Esophagus squamous epithelium (tissue), 5 donors: ENCODE data around the gene ANKZF1. TPM values are rescaled to one million over a fixed set of nuclear protein-coding genes. Genes with fewer than 3 reads are reported as not detected.

ENCODE experiments used
- DNase-seq: peaks from one replicate; lab custom pipeline; 2025; lab: John Stamatoyannopoulos, UW
- H3K27ac ChIP-seq, 4 donors: fragments of 200-600 bp; sonication (generic); one replicate each; pipeline ENCODE4 v1.5.1; 2016 to 2019; ENCODE audit warnings: mild to moderate bottlenecking in 1 of 4
- H3K27me3 ChIP-seq, 4 donors: fragments of 200-600 bp; sonication (generic); 1 replicate in 3 of 4; 2 replicates in 1 of 4; pipeline versions ENCODE4 v1.5.1 to v1.6.0; 2017 to 2021; ENCODE audit warnings: antibody characterized with exemption in 1 of 4
- H3K36me3 ChIP-seq, 3 donors: fragments of 200-600 bp; sonication (generic); one replicate each; pipeline ENCODE4 v1.5.1; 2016 to 2019
- H3K4me1 ChIP-seq, 3 donors: fragments of 200-600 bp; sonication (generic); one replicate each; pipeline ENCODE4 v1.5.1; 2017 to 2019
- H3K4me3 ChIP-seq, 4 donors: fragments of 200-600 bp; sonication (generic); 1 replicate in 3 of 4; 2 replicates in 1 of 4; pipeline ENCODE4 v1.5.1; 2016 to 2019; ENCODE audit warnings: mild to moderate bottlenecking in 2 of 4, moderate library complexity in 1 of 4
- H3K9me3 ChIP-seq, 3 donors: fragments of 200-600 bp; sonication (generic); one replicate each; pipeline ENCODE4 v1.5.1; 2016 to 2019
- POLR2A ChIP-seq, 4 donors: fragments of 450-650 bp; IDR thresholded peaks; one replicate each; pipeline ENCODE4 v1.6.1; 2017; ENCODE audit warnings: antibody characterized with exemption in 4 of 4, mild to moderate bottlenecking in 4 of 4, moderate library complexity in 3 of 4
- WGBS, 2 donors: methylation state at CpG; one replicate each; pipeline ENCODE4 v1.1.5; 2018; 5-methylcytosine and 5-hydroxymethylcytosine counted together
- intact Hi-C: fragments of 100-400 bp; cut with DNase I; formaldehyde crosslinking; loops from one replicate; pipeline ENCODE4 v1.15.0; 2022
- total RNA-seq, 4 donors: library from RNA; depleted of rRNA; stranded (reverse); fragments of >200 nt; gene quantifications; one replicate each; pipeline ENCODE4 v1.1.0, GENCODE V29; 2016
- TF ChIP-seq, protein P1 (sequence below), 6 experiments: fragments of 450-650 bp in 4 of 6; fragments of 200-600 bp in 2 of 6; sonication (generic) in 2 of 6; IDR thresholded peaks; one replicate each; pipeline ENCODE4 v1.5.1; 2016 to 2019; ENCODE audit warnings: antibody characterized with exemption in 6 of 6, mild to moderate bottlenecking in 4 of 6, moderate library complexity in 4 of 6
- donor health status: DM: yes; HTN: yes; CAD: no.

ANKZF1 gene
- total RNA-seq, 4 donors from 2014 or later, result 10.2 to 54.9 (median 27.6) TPM

DNA sequence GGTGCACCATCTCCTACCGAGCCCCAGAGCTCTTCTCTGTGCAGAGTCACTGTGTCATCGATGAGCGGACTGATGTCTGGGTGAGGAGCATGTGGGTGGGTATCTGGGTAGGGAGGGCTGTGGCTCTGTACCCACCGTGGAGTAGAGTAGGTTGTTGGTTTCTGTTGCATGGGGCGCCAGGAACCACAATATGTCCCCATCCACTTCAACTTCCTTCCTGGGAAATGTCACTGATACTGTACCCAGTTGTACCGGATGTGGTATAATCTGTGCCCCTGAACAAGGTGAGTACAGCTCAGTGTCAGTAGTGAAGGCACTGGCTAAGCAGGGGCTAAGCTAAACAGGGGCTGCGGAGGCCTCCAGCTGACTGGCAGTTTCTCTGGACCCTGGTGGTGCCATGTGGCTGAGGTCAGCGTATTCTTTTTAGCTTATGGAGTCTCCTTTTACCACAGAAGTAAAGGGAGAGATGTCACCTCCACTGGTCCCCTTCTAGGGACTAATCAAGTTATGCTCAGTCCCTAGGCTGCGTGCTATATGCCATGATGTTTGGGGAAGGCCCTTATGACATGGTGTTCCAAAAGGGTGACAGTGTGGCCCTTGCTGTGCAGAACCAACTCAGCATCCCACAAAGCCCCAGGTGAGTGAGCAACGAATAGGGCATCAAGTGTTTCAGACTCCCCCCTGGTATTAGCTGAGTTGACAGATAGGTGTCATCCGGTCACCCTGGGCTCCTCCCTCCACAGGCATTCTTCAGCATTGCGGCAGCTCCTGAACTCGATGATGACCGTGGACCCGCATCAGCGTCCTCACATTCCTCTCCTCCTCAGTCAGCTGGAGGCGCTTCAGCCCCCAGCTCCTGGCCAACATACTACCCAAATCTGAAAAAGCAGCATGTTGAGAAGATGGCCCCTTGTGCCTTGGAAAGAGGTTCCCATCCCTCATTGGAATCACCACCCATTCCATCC lies 18.4 kb downstream of the ANKZF1 start:
- 75 to 81% methylated on average over 12 to 13 of the region's 17 CpGs for WGBS, 2 donors
- no peaks in the 10 kb centered on the region for H3K27me3 ChIP-seq
- peaks cover 8 to 43% (median 11%) of the 10 kb centered on the region in 3 donors for H3K36me3 ChIP-seq
- DNase-seq, result no peak
- no peaks in the 10 kb centered on the region for H3K9me3 ChIP-seq
- peak overlapping the region; percentile 93 to 96 (median 95) for H3K27ac ChIP-seq
- intact Hi-C loops, result no loop called here
- H3K4me1 ChIP-seq, result peaks cover 58 to 85% (median 72%) of the 10 kb centered on the region in 3 donors
- peak overlapping the region in 3 of 4 donors; percentile 20 to 45 (median 28) for H3K4me3 ChIP-seq
- peak in 2 of 4 donors; percentile 34 to 42 for TF ChIP-seq POLR2A (IDR thresholded peaks at IDR 0.05)
- TF ChIP-seq, protein P1, sequence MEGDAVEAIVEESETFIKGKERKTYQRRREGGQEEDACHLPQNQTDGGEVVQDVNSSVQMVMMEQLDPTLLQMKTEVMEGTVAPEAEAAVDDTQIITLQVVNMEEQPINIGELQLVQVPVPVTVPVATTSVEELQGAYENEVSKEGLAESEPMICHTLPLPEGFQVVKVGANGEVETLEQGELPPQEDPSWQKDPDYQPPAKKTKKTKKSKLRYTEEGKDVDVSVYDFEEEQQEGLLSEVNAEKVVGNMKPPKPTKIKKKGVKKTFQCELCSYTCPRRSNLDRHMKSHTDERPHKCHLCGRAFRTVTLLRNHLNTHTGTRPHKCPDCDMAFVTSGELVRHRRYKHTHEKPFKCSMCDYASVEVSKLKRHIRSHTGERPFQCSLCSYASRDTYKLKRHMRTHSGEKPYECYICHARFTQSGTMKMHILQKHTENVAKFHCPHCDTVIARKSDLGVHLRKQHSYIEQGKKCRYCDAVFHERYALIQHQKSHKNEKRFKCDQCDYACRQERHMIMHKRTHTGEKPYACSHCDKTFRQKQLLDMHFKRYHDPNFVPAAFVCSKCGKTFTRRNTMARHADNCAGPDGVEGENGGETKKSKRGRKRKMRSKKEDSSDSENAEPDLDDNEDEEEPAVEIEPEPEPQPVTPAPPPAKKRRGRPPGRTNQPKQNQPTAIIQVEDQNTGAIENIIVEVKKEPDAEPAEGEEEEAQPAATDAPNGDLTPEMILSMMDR (IDR thresholded peaks at IDR 0.05), result no peak

DNA sequence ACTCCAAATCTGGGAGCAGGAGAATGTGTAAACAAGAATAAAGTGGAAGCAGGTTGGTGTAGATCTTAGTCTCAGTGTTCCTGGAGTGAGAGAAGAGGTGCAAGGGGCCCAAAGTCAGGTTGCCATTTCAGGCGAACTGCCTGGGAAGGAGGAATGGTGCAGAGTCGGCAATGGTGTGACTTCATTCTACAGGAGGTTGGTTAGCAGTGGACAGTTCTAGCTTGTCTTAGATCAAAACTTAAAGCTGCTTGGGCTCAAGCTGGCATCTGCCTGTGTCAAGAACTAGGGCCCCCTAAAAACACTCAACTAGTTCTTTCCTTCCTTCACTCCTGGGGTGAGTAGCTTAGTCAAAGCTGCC lies 19.2 kb downstream of the ANKZF1 start:
- H3K9me3 ChIP-seq, result no peaks in the 10 kb centered on the region
- no peaks in the 10 kb centered on the region for H3K27me3 ChIP-seq
- peak overlapping the region in 3 of 4 donors; percentile 20 to 45 (median 28) for H3K4me3 ChIP-seq
- H3K4me1 ChIP-seq, result peaks cover 58 to 93% (median 72%) of the 10 kb centered on the region in 3 donors
- DNase-seq, result no peak
- peaks cover 8 to 43% (median 11%) of the 10 kb centered on the region in 3 donors for H3K36me3 ChIP-seq
- intact Hi-C loops, result no loop called here
- peak overlapping the region; percentile 93 to 96 (median 95) for H3K27ac ChIP-seq
- no peak for TF ChIP-seq POLR2A (IDR thresholded peaks at IDR 0.05)
- TF ChIP-seq, protein P1 (IDR thresholded peaks at IDR 0.05), result no peak
- 59 to 63% methylated on average over 2 of the region's 2 CpGs for WGBS, 2 donors

DNA sequence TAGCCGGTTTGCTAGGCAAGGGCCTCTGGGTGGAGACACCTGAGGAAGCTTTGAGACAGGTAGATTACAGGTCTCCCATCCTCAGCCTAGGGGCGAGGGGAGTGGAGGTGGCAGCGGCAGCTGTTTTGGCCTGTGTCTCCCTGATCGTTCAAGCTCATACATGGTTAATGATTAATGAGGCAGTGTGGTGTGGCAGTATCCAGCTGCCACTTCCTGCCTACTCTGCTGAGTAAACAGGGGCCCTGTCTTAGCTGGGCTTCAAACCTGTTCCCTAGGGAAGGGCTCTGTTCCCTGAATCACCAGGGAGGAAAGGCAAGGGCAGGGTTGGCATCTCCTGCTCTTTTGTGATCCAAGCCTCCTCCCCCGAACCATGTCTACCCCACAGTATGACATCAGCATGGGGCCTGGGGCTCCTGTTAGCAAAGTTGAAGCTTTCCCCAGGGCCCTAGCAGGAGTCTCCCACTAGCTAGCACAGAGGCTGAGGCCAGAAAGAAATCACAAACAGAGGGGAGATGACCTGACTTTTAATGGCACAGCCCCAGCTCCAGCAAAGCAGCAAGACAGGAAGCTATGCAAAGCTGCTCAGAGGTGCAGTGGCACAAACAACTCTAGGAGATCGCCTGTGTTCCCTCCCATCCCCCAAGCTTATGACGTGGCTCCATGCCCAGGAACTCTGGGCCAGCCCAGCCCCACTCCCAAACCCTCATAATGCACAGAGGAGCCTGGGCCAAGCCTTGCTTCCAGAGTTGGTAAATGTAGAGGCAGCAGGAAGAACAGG lies 19.8 kb downstream of the ANKZF1 start:
- Histone ChIP-seq H3K27me3 (no peaks in the 10 kb centered on the region), H3K4me1 (peaks cover 61 to 97% (median 74%) of the 10 kb centered on the region in 3 donors), H3K9me3 (no peaks in the 10 kb centered on the region), H3K36me3 (peaks cover 8 to 43% (median 11%) of the 10 kb centered on the region in 3 donors), H3K27ac (peak overlapping the region; percentile 93 to 96 (median 95)), H3K4me3 (peak overlapping the region in 3 of 4 donors; percentile 20 to 45 (median 28))
- intact Hi-C loops, result no loop called here
- TF ChIP-seq, protein P1 (IDR thresholded peaks at IDR 0.05), result no peak
- peak in 1 of 4 donors; percentile 60 for TF ChIP-seq POLR2A (IDR thresholded peaks at IDR 0.05)
- no peak for DNase-seq
- 0 to 2% methylated on average over 3 to 7 of the region's 7 CpGs for WGBS, 2 donors

DNA sequence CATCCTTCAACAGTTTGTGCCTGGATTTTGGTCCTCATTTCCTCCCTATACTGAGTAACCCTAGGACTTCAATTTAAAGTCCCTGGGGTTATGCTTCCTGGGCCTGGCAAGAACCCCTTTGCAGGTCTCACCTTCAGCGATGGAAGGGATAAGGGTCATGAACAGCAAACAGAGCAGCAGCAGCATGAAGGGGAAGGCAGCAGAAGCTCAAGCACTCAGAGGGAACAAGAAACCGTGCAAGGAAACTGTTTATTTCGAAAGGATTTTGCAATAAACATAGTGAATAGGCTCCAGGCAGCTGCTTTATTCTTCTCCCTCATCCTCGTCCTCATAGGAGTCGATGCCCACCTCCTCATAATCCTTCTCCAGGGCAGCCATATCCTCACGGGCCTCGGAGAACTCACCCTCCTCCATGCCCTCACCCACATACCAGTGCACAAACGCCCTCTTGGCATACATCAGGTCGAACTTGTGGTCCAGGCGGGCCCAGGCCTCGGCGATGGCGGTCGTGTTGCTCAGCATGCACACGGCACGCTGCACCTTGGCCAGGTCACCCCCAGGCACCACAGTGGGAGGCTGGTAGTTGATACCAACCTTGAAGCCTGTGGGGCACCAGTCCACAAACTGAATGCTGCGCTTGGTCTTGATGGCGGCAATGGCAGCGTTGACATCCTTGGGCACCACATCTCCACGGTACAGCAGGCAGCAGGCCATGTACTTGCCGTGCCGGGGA lies 20.6 kb downstream of the ANKZF1 start:
- H3K4me3 ChIP-seq, result peak overlapping the region in 3 of 4 donors; percentile 20 to 45 (median 28)
- H3K27me3 ChIP-seq, result no peaks in the 10 kb centered on the region
- H3K36me3 ChIP-seq, result peaks cover 8 to 43% (median 11%) of the 10 kb centered on the region in 3 donors
- H3K4me1 ChIP-seq, result peaks cover 57 to 97% (median 76%) of the 10 kb centered on the region in 3 donors
- intact Hi-C loops, result no loop called here
- peak overlapping the region; percentile 93 to 96 (median 95) for H3K27ac ChIP-seq
- no peak for TF ChIP-seq POLR2A (IDR thresholded peaks at IDR 0.05)
- TF ChIP-seq, protein P1 (IDR thresholded peaks at IDR 0.05), result no peak
- DNase-seq, result no peak
- H3K9me3 ChIP-seq, result no peaks in the 10 kb centered on the region
- 37 to 38% methylated on average over 7 to 10 of the region's 22 CpGs for WGBS, 2 donors
